Adipose tissue (tissue), 3 donors: Measurements from ENCODE around the gene ANKRD12. TPM values are rescaled to one million over a fixed set of nuclear protein-coding genes. Genes with fewer than 3 reads are reported as not detected.
A peak's percentile ranks its signal among the peaks of the same experiment; 100 is the strongest.
"Not testable (repeated sequence)": the region's sequence is repeated elsewhere in the genome, so short reads cannot be mapped to it uniquely, and the experiment has no call there.

Experiments
- H3K27ac ChIP-seq: one replicate; pipeline ENCODE4 v1.5.1; 2013; ENCODE audit warnings: low read depth, low read length
- WGBS, 3 donors: extraction: QIAGEN DNeasy Blood & Tissue Kit; methylation state at CpG; one replicate each; pipeline ENCODE4 v1.1.7; 2013; 5-methylcytosine and 5-hydroxymethylcytosine counted together
- polyA plus RNA-seq, 3 donors: library from polyadenylated mRNA; stranded (reverse); fragments of 200-250 nt; gene quantifications; one replicate each; pipeline ENCODE4 v1.2.3, GENCODE V29; 2013
- donor health status: healthy with polysubstance abuse.
- donor health status: Bipolar disorder and iron deficiency.
- donor health status: healthy.

The ANKRD12 gene
- polyA plus RNA-seq: 1 to 10 TPM; 5.4 to 8.1 (median 5.8) TPM

DNA sequence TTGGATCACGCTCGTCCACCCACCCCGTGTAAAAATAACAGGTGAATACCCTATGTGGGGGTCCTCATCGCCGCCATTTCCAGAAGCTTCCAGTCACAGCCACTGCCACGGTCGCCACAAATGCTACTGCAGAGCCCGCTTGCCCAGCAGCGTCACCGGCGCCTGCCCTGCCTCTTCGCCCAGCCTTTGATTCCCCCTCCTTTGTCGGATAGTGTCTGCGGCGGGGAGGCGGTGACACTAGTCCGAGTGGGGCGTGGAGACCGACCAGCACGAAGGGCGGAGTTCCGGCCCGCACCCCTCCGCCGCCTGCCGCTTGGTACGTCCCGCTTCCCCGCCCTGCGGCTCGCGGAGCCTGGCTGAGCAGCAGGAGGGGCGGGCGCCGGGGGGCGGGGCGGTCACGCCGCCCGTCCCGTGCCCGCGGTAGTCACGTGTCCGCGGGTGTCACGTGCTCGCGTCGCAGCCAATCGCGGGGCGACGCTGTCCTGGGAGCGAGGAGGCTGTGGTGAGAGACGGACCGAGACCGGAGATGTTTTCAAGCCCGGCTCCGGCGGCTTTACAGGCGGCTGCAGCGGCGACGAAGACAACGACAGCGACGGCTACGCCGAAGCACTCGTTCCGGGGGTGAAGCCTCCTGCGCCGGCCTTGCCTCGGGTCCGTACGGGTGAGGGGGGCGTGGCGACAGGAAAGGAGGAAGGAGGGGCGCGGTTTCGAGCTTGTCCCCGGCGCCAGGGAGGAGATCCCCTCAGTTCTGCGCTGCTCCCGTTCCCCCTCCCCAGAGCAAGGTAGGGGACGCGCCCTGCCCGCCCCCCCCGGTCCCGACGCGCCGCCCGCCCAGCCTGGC is at the start of gene ANKRD12:
Gene ANKRD12, plus strand, starts transcription at position 467 of the 841 bp plus-strand sequence. CDS start 45,652 bp downstream, outside the sequence.
- H3K27ac ChIP-seq: peak within 1 kb of the TSS; percentile 79
- WGBS, 3 donors: 0 to 1% (median 1%) methylated on average over 72 to 91 of the region's 95 CpGs

DNA sequence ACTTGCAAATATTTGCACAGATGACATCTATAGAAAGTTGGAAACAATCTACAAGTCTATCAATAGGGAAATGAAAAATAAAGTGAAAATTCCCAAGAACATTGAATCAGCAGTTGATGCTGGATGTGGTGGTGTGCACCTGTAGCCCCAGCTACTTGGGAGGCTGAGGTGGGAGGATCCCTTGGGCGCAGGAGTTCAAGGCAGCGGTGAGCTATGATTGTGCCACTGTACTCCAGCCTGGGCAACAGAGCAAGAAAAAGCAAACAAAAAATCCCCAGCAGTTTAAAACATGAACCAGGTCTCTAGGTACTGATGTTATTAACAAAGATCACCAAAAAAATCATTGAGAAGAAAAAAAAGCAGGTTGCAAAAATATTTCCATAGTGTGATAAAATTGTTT is 49.4 kb upstream of the ANKRD12 start:
- H3K27ac ChIP-seq: no peak overlapping the region
- WGBS, 3 donors: 96 to 98% (median 97%) methylated on average over 2 of the region's 2 CpGs

GRCh38 chr18:9088252-9088651 is 48.3 kb upstream of the ANKRD12 start:
- WGBS, 3 donors: 91 to 96% (median 96%) methylated on average over 5 of the region's 5 CpGs
- no peak overlapping the region for H3K27ac ChIP-seq

GRCh38 chr18:9088727-9089126 is 47.9 kb upstream of the ANKRD12 start:
- H3K27ac ChIP-seq: not testable (repeated sequence)
- WGBS, 3 donors: 93 to 96% (median 94%) methylated on average over 2 of the region's 2 CpGs

DNA sequence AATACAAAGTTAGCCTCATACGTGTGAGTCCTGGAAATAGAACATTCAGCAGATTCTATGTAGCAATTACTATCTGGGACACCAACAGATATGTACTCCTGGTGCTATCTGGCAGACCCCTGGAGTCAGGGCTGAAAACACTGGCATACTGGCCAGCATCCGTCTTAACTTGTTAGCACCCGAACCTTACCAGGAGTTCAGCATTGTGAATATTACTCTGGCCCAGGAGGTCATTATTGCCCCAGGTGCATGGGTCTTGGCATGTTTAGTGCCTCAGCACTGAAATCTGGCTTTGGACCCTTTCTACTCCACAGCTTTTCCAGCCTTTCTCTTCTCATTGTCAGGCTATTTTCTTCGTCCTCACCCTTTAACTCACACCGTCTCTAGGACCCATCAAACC is 46.0 kb upstream of the ANKRD12 start:
- H3K27ac ChIP-seq: no peak overlapping the region
- 87 to 91% (median 90%) methylated on average over 5 of the region's 5 CpGs for WGBS, 3 donors

DNA sequence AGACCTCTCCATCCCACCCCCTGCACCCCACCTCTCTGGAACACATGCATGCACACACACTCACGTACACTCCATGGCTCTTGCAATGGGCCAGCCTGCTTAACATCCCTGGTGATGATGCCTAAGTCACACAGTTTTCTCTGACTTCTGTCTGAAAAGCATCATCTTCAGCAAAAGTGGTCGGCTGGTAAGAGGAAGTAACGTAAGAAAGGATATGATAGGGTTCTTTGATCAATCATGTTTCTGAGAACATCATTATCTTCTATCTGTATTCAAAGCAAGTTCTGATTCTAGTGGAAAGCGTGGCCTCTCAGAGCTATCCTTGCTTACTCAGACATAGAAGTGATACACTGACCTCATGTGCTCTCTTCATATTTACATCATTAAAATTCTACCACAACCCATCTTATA is 45.5 kb upstream of the ANKRD12 start:
- H3K27ac ChIP-seq: no peak overlapping the region
- 68 to 80% (median 70%) methylated on average over 4 of the region's 4 CpGs for WGBS, 3 donors

DNA sequence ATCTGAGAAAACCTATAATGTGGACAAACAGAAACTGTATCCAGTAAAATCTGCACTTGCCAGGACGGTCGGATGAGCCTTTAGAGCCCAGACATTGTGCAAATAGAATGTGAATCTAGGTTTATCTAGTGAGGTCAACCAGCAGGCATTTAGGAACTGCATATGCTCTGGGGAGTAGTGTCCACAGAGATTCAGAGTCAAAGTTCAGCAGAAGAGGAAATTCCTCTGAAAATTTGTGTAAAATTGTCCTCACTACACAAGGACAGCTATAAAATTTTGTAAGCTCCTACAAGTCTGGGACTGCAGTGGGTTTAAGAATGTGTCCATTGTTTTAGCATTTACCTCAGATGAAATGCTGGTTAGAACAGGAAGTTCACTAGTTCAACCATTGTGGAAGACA is 43.9 kb upstream of the ANKRD12 start:
- WGBS, 3 donors: 39 to 69% (median 46%) methylated on average over 2 of the region's 2 CpGs
- H3K27ac ChIP-seq: no peak overlapping the region

GRCh38 chr18:9093109-9093508 is 43.5 kb upstream of the ANKRD12 start:
- H3K27ac ChIP-seq: not testable (repeated sequence)
- 72 to 84% (median 78%) methylated on average over 3 of the region's 3 CpGs for WGBS, 3 donors

DNA sequence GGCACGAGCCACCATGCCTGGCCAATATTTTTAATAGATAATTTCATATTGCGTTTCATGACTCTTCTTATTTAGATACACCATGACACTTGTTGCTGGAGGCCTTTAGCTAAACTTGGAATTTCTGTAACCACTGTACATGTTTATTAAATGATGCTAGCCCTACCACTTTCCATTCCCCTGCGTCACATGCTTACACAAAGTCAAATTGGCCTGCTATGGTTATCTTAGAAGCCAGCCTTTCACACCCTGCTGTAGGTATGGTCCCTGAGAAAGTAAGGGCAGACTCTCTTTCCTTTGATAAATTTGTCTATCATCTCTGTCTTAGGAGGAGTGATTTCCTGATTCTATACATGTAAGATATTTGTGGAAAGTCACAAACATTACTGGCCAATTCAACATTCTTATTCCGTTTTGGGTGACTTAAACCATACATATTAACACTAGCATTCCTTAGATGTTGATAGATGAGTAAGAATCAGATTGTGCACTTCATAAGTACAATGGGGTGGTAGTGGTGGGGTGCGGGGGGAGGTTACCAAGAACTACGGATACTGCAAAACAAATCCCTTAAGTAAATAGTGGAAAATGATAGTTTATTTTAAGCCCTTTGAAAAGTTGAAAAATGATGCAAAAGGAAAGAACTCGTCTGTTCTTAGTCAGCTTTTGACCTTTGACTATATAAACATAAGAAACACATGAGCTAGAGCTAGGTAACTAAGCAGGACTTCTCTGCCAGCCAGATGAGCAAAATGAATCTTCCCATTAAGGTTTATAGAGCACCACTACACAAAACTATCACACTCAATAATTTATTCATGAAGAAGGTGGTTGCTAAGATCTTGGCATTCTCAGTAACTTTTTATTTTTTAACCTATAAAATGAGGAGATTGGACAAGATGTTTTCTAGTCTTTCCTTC is 42.0 kb upstream of the ANKRD12 start:
- 70 to 76% (median 76%) methylated on average over 7 of the region's 7 CpGs for WGBS, 3 donors
- H3K27ac ChIP-seq: no peak overlapping the region

- WGBS, 3 donors: 33 to 70% (median 48%) methylated on average over 9 of the region's 9 CpGs
- H3K27ac ChIP-seq: no peak overlapping the region
These were observed 41.1 kb upstream of the ANKRD12 start for GRCh38 chr18:9095297-9096006.

- WGBS, 3 donors: 72 to 80% (median 77%) methylated on average over 3 of the region's 3 CpGs
- H3K27ac ChIP-seq: no peak overlapping the region
These were observed 40.6 kb upstream of the ANKRD12 start for GRCh38 chr18:9096007-9096371.

DNA sequence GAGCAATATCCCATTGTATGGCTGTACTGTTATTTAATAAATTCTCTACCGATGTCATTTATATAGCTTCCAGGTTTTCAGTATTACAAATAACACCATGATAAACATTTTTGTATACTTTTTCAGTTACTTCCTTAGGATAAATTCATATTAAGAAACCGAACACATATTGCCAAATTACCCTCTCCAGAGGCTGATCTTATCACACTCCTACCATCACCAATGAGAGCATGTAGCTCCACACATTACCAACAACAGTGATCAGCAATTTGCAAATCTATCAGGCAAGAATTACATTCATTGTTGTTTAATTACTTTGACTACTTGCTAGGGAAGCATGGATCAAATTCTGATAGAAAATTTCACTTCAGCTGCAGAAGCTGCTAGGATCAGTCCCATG is 39.9 kb upstream of the ANKRD12 start:
- WGBS, 3 donors: 64 to 84% (median 64%) methylated on average over 2 of the region's 2 CpGs
- H3K27ac ChIP-seq: no peak overlapping the region

GRCh38 chr18:9097349-9097748 is 39.2 kb upstream of the ANKRD12 start:
- H3K27ac ChIP-seq: no peak overlapping the region
- 72 to 87% (median 80%) methylated on average over 2 of the region's 2 CpGs for WGBS, 3 donors

DNA sequence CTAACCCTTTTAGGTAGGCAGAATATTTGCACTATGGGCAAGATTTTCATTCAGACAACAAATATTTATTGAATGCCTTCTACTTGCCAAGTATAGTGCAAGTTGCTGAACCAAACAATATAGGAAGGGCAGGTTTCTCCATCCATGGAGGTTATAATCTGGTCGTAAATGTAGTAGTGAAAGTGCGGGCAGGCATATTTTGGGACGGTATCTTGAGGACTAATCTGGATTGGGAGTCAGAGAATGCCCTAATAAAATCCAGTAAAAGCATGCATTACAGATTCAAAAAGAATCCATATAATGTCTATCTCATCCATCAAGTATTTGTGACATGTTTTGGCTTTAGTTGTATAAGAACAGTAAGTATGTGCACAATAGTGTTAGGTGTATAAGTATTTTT is 35.8 kb upstream of the ANKRD12 start:
- WGBS, 3 donors: 89 to 96% (median 95%) methylated on average over 3 of the region's 3 CpGs

DNA sequence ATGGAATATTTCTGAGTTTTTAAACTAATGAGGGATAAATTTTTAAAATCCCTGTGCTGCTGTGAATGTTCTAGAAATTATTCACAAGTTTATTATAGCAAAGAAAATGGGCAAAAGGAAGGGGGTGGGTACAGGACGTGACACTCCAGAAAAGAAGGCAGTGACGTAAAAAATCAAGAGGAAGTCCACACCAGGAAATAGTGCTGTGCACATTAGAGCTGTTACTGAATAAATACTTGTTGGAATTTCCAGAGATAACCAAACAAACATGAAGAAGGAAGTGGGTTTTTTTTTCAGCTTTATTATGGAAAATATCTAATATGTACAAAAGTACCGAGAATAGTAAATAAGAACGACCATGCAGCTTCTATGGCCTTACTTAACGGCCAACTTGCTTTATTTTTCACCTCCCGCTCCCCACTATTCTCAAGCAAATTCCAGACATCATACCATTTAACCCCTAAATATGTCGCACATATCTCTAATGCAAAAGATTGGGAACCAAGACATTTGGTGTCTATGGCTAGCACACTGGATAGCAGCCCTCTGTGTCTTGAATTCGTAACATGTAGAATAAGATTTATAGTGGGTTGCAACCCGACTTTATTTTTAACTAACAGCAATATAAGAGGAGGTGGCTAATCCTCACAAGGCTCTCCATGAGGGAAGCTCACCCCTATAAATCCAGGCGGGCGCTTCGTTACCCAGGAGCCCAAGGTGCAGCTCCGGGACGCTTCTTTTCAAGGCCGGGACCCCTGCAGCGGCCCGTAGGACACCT is 34.7 kb upstream of the ANKRD12 start:
- 0 to 1% (median 1%) methylated on average over 17 of the region's 17 CpGs for WGBS, 3 donors

More for the DNA sequence above, 35.8 kb upstream of the ANKRD12 start:
- H3K27ac ChIP-seq: no peak overlapping the region

DNA sequence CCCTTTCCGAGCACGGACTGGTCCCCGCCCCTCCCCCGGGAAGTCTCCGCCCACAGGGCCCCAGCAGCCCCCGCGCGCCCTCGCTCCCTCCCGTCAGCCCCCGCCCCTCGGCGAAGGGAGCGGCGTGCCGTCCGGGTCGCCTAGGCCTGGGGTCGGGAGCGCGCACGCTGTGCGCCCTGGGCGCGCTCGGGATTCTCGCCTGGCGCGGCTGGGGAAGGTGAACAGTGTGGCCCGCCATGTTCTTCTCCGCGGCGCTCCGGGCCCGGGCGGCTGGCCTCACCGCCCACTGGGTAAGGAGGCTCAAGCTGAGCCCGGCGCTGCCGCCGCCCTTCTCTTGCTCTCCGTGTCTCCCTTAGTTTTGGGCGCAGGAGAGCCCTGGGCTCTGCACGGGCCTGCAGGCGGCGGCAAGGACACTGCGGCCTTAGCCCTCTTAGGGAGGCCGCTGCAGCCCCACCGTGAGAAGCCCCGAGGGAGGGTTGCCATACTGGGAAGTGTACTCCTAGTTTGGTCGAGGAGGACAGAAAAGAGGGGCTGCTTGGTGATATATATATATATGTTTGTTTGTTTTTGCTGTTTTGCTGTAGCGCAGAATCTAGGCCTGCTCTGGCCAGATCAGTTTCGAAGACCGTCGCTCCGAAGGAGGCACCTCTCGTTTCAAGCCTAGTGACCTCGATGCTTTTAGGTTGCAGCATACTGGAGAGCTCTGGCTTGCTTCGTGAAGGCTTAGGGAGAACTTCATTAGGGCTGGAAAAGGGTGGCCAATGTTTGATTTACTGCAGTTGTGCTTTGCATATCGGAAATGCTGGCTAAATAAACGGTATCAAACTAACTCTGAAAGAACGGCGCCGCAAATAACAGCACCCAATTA is 33.8 kb upstream of the ANKRD12 start, which contains the start of gene NDUFV2:
Gene NDUFV2, plus strand, starts transcription at position 192 of the 868 bp plus-strand sequence. Its CDS starts 45 bp downstream, at position 237.
- no peak within 1 kb of the TSS for H3K27ac ChIP-seq
- 4 to 9% (median 8%) methylated on average over 50 to 64 of the region's 64 CpGs for WGBS, 3 donors

More for the DNA sequence above, 34.7 kb upstream of the ANKRD12 start:
- H3K27ac ChIP-seq: no peak overlapping the region

DNA sequence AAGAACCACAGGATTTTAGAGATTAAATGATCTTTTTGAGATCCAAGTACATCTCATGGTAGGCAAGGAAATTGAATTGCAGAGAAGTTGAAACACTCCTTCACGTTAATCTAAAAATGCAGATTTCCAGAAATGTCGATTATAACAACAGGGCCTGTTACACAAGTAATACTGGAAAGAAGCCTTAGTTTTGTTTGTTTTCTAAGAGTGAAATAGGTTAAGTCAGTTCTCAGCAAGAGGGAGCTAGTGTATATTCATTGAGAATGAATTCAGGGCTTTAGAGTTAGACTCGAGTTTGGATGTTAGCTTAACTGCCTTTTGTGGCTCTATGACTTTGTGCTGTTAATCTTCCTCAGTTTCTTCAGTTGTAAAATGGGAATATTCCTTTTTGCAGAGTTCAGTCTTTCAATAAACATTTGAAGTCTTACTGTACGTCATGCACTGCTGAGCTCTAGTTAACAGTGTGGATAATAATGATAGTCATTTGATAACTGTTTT is 33.2 kb upstream of the ANKRD12 start:
- H3K27ac ChIP-seq: no peak overlapping the region
- WGBS, 3 donors: 1% methylated on average over 4 of the region's 4 CpGs
